GM12873 (cell line): ENCODE results near the gene TXNDC8.

ENCODE experiments used
- TF ChIP-seq, protein P1 (sequence below): IDR thresholded peaks from 2 replicates; pipeline ENCODE4 v1.5.1; 2012; ENCODE audit warnings: low read depth, mild to moderate bottlenecking, moderate library complexity, low read length, control low read depth; ENCODE audit not compliant: insufficient read depth; ENCODE audit errors: missing control alignments

The TXNDC8 gene

DNA sequence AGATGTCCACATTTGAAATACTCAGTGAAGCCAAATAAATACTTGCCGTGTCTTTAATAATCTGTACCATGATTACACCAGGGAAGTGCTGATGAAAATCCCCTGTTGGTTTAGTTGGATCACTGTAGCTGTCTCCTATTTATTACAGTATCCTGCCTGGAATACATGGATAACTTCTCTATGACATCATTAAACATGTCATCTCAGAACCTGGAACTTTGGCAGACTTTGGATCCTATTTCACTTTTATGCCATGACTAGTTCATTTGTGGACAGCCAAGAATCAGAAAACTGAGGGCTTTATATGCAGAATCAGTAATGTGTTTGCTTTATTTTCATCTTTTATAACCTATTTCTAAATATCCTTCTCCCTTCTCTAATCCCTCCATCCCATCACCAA, at the start of gene TXNDC8:
TSS of gene TXNDC8 (minus strand) at position 137 of the 400 bp plus-strand sequence.
- TF ChIP-seq, protein P1, sequence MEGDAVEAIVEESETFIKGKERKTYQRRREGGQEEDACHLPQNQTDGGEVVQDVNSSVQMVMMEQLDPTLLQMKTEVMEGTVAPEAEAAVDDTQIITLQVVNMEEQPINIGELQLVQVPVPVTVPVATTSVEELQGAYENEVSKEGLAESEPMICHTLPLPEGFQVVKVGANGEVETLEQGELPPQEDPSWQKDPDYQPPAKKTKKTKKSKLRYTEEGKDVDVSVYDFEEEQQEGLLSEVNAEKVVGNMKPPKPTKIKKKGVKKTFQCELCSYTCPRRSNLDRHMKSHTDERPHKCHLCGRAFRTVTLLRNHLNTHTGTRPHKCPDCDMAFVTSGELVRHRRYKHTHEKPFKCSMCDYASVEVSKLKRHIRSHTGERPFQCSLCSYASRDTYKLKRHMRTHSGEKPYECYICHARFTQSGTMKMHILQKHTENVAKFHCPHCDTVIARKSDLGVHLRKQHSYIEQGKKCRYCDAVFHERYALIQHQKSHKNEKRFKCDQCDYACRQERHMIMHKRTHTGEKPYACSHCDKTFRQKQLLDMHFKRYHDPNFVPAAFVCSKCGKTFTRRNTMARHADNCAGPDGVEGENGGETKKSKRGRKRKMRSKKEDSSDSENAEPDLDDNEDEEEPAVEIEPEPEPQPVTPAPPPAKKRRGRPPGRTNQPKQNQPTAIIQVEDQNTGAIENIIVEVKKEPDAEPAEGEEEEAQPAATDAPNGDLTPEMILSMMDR, result no peak

DNA sequence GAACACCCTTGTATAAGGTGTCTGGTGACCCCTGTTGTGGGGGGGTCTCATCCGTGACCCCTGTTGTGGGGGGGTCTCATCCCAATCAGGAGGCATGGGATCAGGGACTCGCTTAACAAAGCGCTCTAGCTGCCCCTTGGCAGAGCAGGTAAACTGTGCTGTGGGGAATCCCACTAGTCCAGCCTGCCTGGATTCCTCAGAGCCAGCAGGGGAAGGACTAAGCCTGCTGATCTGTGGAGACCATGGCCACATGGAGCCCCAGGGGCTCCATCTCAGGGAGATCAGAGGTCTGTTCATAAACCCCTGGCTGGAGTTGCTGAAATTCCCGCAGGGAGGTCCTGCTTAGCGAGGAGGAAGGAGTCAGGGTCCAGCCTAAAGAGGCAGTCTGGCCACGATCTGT, 45.8 kb upstream of the TXNDC8 start:
- TF ChIP-seq, protein P1, result no peak

DNA sequence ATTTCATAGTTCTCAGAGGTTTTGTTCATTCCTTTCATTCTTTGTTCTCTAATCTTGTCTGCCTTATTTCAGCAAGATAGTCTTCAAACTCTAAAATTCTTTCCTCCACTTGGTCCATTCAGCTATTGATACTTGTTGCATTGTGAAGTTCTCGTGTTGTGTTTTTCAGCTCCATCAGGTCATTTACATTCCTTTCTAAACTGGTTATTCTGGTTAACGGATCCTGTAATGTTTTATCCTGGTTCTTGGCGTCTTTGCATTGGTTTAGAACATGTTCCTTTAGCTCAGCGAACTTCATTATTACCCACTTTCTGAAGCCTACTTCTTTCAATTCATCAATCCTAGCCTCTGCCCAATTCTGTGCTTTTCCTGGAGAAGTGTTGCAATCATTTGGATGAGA, 45.1 kb upstream of the TXNDC8 start:
- TF ChIP-seq, protein P1, result no peak

DNA sequence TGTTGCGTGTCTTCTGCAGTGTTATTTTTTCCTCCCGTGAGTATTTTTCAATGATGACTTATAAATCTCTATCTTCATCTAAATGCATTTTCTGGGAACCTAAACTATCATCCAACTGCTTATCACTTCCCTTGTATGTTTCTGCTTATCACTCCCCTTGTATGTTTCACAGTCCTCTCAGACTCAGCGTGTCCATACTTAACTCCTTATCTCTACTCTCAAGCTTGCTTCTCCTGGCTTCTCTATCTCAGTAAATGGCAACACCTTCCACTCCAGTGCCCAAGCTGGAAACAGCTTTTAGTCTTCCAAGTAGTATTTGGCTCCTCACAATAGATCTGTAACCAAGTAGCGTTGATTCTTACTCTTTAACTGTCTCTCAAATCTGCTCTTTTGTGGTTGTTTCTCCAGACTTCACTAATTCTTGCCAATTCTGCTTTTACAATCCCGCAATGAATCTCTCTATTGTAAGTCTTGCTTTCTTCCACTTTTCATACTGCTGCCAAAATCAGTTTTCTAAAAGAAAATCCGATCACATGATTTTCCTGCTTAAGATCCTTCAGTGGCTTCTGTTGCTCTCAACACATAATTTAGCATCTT, 33.8 kb upstream of the TXNDC8 start:
- TF ChIP-seq, protein P1, result no peak

DNA sequence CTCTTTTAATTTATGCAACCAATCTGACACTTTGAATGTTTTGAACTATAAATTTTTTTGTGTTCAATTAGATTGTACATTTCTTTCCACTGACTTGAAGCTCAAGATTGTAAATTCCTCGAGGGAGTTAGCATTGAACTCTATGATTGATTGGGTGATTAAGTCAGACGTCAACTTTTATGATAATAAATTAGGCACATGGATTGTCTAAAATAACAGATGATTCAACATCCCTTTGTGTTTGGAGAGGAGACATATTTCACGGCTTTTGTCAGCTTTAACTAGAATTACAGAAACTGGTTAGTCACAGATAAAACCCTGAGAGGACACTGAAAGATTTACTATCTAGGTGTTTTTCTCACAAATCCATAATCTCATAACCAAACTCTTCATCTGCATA, 32.7 kb upstream of the TXNDC8 start:
- TF ChIP-seq, protein P1, result no peak

DNA sequence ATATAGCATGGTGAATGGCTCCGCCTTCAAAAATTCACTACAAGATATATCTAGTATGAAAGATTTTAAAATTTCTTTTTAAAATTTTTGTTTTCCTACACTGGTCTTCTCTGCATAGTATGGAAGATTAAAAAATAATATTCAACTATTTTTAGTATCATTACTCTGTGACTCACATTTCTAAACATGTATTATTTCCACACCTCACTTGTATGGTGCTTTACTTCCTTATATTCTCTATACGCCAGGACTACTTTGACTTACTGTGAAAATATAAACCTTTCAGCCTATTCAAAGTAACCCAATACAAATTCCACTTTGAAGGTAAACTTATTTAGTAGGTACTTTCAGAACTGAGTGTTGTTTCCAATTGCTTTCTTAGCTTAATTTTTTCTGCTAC, 26.8 kb upstream of the TXNDC8 start:
- TF ChIP-seq, protein P1, result no peak

DNA sequence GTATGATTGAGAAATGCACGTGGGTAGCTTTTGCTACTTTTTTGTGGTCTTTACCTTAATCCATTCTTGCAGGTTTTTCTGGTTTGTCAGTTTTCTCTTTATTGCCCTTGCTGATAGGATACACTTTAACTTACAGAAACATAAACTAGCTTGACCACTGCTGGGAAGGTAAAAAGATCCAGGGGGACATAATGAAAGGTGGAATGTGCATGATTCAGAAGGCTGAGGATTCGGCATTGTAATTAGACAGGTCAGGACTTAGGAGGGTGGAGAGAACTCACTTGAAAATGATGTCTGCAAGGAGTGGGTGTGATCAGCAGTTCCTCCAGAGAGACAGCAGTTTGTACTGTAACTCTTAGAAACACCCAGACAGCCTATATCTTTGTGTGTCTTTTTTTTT, 19.8 kb upstream of the TXNDC8 start:
- TF ChIP-seq, protein P1, result no peak
